Mesothelial cell of epicardium (in vitro differentiated cells): ENCODE measurements around the gene ITPR2. TPM values are rescaled to one million over a fixed set of nuclear protein-coding genes. Genes with fewer than 3 reads are reported as not detected.

ENCODE experiments used
- DNase-seq, 2 experiments: peaks; one replicate each; pipeline ENCODE4 v3.0.0; 2021; ENCODE audit warnings: low spot score in 2 of 2; ENCODE audit not compliant: unreplicated experiment in 2 of 2
- H3K27ac Mint-ChIP-seq: 2 replicates; pipeline ENCODE4 v1.8.0; 2021; ENCODE audit warnings: mixed read lengths
- H3K27me3 Mint-ChIP-seq: 2 replicates; pipeline ENCODE4 v1.8.0; 2021; ENCODE audit warnings: low read depth, mixed read lengths
- H3K36me3 Mint-ChIP-seq: 2 replicates; pipeline ENCODE4 v1.8.0; 2021; ENCODE audit warnings: mixed read lengths
- H3K4me1 Mint-ChIP-seq: 2 replicates; pipeline ENCODE4 v1.8.0; 2021; ENCODE audit warnings: mixed read lengths
- H3K4me3 Mint-ChIP-seq: 2 replicates; pipeline ENCODE4 v1.8.0; 2021; ENCODE audit warnings: mild to moderate bottlenecking, moderate library complexity, mixed read lengths
- H3K9me3 Mint-ChIP-seq: 2 replicates; pipeline ENCODE4 v1.8.0; 2021; ENCODE audit warnings: mixed read lengths
- CTCF ChIP-seq: fragments of 200-600 bp; sonication (generic); IDR thresholded peaks from one replicate; pipeline ENCODE4 v1.5.0; 2021; ENCODE audit warnings: antibody characterized with exemption; ENCODE audit not compliant: unreplicated experiment
- total RNA-seq: library from RNA; stranded (reverse); gene quantifications from 3 replicates; pipeline ENCODE4 v1.2.1, GENCODE V29; 2021

Gene ITPR2
- total RNA-seq, 1 donor from 2014 or later: 62.3 TPM

GRCh38 chr12:26689281-26689841, 143.6 kb downstream of the ITPR2 start:
- DNase-seq: no peak
- Mint-ChIP-seq H3K4me1 (peaks cover 17% of the 10 kb centered on the region), H3K27ac (no peak overlapping the region), H3K4me3 (no peak overlapping the region), H3K9me3 (peaks cover 5% of the 10 kb centered on the region), H3K36me3 (peaks cover 28% of the 10 kb centered on the region), H3K27me3 (no peaks in the 10 kb centered on the region)
- TF ChIP-seq CTCF: no peak

GRCh38 chr12:26688344-26688904, 144.6 kb downstream of the ITPR2 start:
- Mint-ChIP-seq H3K4me1 (peaks cover 17% of the 10 kb centered on the region), H3K27me3 (no peaks in the 10 kb centered on the region), H3K36me3 (peaks cover 30% of the 10 kb centered on the region), H3K27ac (no peak overlapping the region), H3K4me3 (no peak overlapping the region), H3K9me3 (peaks cover 11% of the 10 kb centered on the region)
- no peak for DNase-seq
- no peak for TF ChIP-seq CTCF

- Mint-ChIP-seq H3K4me3 (no peak overlapping the region), H3K4me1 (peaks cover 9% of the 10 kb centered on the region), H3K36me3 (peaks cover 47% of the 10 kb centered on the region), H3K27me3 (no peaks in the 10 kb centered on the region), H3K27ac (no peak overlapping the region), H3K9me3 (peaks cover 11% of the 10 kb centered on the region)
- no peak for DNase-seq
- no peak for TF ChIP-seq CTCF
These were observed 146.6 kb downstream of the ITPR2 start for GRCh38 chr12:26686408-26686807.

- H3K4me1 Mint-ChIP-seq: peaks cover 3% of the 10 kb centered on the region
These were observed 148.9 kb downstream of the ITPR2 start for GRCh38 chr12:26684101-26684500.

GRCh38 chr12:26683443-26683842, 149.6 kb downstream of the ITPR2 start:
- H3K27me3 Mint-ChIP-seq: no peaks in the 10 kb centered on the region
- H3K9me3 Mint-ChIP-seq: peaks cover 11% of the 10 kb centered on the region
- no peak for DNase-seq
- peaks cover 9% of the 10 kb centered on the region for H3K4me1 Mint-ChIP-seq
- no peak overlapping the region for H3K27ac Mint-ChIP-seq
- peaks cover 55% of the 10 kb centered on the region for H3K36me3 Mint-ChIP-seq
- no peak for TF ChIP-seq CTCF
- H3K4me3 Mint-ChIP-seq: no peak overlapping the region

More at GRCh38 chr12:26684101-26684500, 148.9 kb downstream of the ITPR2 start:
- Mint-ChIP-seq H3K36me3 (peaks cover 55% of the 10 kb centered on the region), H3K9me3 (peaks cover 11% of the 10 kb centered on the region), H3K4me3 (no peak overlapping the region), H3K27ac (no peak overlapping the region), H3K27me3 (no peaks in the 10 kb centered on the region)
- no peak for DNase-seq
- TF ChIP-seq CTCF: no peak
